IPS-18c (cell line): ENCODE results near the gene ANO5.
"Not testable (repeated sequence)": the region's sequence is repeated elsewhere in the genome, so short reads cannot be mapped to it uniquely, and the experiment has no call there.

Experiments used
- H3K4me3 ChIP-seq: 2 replicates; pipeline ENCODE4 v1.7.0; 2013; ENCODE audit warnings: low read depth, mild to moderate bottlenecking, low read length, moderate library complexity; ENCODE audit not compliant: insufficient read depth
- H3K9me3 ChIP-seq: one replicate; pipeline ENCODE4 v1.6.1; 2013; ENCODE audit warnings: mild to moderate bottlenecking, low read length, moderate library complexity; ENCODE audit not compliant: control insufficient read depth, insufficient read depth

ANO5 gene

DNA sequence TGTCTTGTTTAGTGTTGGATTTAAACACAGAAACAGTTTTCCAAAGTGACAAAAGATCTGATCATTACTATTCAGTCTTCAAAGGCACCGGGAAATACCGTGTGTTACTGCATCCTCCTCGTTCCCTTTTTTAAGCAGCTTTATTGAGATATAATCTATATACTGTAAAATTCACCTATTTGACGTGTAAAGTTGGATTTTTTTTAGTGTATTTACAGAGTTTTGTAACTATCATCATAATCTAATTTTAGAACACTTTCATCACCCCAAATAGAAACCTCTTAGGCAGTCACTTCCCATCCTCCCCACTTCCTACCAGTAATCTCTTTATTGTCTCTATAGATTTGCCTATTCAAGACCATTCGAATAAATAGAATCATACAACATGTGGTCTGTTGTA lies 1.4 kb downstream of the ANO5 start:
- Histone ChIP-seq H3K9me3 (no peaks in the 10 kb centered on the region), H3K4me3 (no peak overlapping the region; the same call in 1 of the 2 replicates)

DNA sequence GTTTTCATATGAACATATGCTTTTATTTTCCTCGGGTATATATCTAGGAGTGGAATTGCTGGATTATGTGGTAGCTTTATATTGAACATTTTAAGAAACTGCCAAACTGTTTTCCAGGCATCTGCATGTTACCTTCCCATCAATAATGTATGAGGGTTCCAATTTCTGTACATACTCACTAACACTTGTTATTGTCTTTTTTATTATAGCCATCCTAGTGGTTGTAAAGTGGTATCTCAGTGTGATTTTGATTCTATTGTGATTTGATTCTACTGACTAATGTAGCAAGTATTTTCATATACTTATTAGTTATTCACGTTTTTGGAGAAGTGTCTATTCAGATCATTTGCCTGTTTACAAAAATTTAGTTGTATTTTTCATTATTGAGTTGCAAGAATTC lies 2.0 kb downstream of the ANO5 start:
- Histone ChIP-seq H3K9me3 (no peaks in the 10 kb centered on the region), H3K4me3 (no peak overlapping the region)

DNA sequence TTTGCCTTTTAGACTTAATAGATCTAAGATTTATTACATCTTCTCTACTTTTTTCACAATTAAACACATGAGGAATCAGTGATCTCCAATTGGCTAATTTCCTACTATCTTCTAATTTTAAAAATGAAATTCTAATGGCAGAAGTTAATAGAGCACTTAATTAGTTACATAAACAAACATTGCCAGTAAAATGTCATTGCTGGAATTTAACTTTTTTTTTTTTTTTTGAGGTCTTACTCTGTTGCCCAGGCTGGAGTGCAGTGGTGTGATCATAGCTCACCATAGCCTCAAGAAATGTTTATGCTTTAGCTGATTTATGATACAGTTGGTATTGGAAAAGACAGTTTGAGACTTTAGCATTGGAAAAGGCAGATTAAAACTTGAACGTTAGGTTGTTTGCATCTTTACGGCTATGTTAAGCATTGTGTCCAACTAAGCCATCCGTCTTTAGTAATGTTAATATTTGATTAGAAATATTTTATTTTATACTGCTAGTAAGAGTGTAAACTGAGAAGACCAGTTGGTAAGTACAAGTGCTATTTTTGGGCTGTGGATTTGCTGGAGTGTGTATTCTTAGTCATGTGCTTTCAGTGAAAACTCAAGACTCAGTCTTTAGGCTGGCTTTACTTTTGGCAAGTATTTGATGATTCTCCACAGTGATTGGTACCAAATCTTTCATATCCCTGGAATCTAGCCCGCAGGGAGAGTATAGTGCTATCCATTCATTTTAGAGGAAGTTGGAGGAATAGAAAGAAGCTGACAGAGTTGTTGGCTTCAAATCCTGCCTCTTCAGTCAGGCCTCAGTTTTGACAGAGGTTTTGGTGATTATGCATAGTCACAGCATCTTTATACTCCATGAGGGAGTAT lies 4.5 kb downstream of the ANO5 start:
- H3K9me3 ChIP-seq: no peaks in the 10 kb centered on the region
- no peak overlapping the region for H3K4me3 ChIP-seq

DNA sequence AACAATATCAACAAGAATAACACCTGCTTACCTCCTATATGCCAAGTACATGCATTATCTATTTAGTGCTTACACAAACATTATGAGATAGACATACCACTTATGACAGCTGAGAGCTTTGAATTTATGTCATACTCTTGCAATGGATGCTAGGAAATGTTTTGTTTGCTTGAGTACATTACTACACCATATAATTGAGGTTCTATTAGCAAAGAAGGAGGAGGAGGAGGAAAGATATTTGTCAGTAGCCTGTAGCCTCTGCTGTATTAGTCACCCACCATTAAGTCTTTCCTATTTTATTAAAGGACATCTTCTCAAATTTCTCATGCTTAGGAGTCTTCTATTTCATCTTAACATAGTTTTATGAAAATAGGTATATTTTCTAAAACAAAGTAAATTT lies 6.4 kb downstream of the ANO5 start:
- Histone ChIP-seq H3K4me3 (no peak overlapping the region), H3K9me3 (no peaks in the 10 kb centered on the region)

DNA sequence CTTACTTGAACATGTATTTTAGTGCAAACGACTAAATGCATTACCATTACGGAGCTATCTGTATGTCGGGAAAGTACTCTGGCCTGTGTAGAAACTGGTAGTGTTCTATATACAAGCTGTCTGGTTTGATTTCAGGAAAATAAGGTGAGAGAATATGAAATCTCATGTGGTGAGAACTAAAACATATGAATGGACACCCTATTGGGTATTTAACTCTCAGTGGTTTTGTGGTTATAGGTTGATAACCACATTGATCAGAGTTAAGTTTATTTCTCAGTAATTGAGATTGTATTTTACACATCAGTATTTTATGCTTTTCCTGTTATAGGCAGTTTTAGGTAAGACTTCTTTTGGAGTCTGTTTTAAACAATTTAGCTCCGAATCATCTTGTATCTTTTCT lies 10.4 kb downstream of the ANO5 start:
- H3K9me3 ChIP-seq: no peaks in the 10 kb centered on the region
- no peak overlapping the region for H3K4me3 ChIP-seq

DNA sequence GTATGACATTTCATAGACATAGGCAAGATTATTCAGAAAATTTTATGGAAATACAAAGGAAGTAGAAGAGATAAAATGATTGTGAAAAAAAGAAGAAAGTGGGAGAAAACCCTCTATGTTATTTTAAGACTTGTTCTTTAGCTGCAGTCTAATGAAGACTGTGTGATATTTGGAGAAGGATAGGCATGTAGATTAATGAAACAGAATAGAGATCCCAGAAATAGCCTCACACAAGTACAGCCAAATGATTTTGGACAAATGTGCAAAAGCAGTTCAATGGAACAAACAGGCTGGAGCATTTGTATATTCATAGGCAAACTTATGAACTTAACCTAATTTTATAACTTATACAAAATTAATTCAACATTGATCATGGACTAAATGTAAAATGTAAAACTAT lies 14.3 kb downstream of the ANO5 start:
- H3K9me3 ChIP-seq: no peaks in the 10 kb centered on the region
- no peak overlapping the region for H3K4me3 ChIP-seq

DNA sequence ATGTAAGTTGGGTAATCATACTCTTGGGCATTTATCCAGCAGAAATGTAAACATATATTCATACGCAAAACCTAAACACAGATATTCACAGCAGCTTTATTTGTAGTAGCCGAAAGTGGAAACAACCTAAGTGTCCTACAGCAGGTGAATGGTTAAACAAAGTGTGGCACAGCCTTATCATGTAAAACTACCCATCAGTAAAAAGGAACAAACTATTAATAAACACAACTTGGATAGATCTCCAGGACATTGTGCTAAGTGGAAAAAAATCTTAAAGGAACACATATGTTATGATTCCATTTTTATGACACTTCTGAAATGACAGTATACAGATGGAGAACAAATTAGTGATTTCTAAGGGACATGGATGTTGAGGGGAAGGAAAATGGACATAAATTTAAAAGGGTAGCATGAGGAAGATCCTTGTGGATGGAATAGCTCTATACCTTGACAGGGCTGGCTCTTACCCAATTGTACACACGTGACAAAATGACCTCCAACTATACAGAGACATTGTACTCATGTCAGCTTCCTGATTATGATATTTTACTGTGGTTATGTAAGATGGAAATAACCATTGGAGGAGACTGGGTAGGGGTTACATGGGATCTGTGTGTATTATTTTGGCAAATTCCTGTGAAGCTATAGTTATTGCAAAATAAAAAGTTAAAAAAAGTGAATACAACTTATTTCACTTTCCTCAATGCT lies 15.4 kb downstream of the ANO5 start:
- H3K4me3 ChIP-seq: no peak overlapping the region
- no peaks in the 10 kb centered on the region for H3K9me3 ChIP-seq

DNA sequence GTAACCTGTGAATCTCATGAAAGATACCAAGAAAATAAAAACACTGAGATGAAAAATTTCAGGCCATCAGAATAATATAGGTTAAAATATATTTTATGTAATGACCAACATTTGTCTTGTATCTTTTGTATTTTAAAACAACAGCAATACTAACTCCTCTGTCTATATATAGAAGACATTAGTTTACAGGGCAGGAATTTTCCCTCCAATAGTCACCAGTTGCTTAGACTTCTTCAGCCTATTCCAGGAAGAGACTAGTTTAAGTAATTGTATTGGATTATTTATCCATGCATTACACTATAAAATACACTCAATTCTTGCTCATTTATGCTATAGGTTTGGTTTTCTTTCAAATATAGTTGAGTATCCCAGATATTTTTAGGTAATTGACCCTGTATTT lies 24.1 kb downstream of the ANO5 start:
- Histone ChIP-seq H3K9me3 (no peaks in the 10 kb centered on the region), H3K4me3 (no peak overlapping the region)

DNA sequence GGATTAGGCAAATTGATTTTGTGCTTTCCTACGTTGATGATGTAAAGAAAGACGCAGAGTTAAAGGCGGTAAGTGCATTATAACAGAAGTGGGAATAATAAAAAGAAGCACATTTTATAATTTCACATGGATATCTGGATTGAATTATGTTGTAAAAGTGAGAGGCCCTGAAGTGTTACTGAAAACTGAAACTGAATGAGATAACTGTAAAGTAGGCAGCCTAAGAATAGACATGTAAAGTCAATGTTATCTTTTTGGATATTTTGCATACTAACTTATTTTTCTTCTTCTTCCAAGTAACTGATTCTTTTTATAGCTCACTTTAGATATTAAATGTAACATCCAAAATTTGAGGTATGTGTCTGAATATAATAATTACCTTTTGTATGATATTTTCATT lies 28.3 kb downstream of the ANO5 start:
- H3K4me3 ChIP-seq: no peak overlapping the region
- H3K9me3 ChIP-seq: no peaks in the 10 kb centered on the region

DNA sequence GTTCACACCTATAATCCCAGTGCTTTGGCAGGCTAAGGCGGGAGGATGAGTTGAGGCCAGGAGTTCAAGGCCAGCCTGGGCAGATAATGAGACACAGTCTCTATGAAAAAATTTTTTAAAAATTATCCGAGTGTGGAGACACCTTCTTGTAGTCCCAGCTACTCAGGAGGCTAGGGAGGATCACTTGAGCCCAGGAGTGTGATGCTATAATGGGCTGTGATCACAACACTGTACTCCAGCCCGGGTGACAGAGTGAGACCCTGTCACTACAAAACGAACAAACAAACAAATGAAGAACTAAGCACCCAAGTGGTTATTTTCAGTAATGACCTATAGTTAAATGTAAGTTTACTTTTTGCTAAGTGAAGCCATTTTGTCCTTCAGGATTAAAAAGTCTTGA lies 32.3 kb downstream of the ANO5 start:
- H3K4me3 ChIP-seq: no peak overlapping the region
- H3K9me3 ChIP-seq: no peaks in the 10 kb centered on the region

DNA sequence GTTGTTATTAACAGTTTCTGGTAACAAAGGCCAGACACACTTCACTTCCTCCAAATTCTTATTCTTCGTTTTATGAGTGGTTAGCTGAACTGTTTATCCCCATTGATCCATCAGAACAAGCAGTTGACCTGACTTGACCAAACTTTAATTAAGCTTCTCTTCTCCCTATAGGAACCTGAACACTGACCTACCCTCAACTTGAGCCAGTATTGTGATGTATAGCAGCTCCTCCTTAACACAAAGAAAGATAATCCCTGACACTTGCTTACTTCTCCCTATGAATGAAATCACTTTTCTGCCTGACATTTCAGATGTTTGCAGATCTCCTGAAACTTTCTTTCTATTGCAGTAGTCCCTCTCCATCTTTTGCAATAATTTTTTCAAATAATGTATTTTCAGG lies 41.9 kb downstream of the ANO5 start:
- Histone ChIP-seq H3K4me3 (no peak overlapping the region), H3K9me3 (no peaks in the 10 kb centered on the region)

DNA sequence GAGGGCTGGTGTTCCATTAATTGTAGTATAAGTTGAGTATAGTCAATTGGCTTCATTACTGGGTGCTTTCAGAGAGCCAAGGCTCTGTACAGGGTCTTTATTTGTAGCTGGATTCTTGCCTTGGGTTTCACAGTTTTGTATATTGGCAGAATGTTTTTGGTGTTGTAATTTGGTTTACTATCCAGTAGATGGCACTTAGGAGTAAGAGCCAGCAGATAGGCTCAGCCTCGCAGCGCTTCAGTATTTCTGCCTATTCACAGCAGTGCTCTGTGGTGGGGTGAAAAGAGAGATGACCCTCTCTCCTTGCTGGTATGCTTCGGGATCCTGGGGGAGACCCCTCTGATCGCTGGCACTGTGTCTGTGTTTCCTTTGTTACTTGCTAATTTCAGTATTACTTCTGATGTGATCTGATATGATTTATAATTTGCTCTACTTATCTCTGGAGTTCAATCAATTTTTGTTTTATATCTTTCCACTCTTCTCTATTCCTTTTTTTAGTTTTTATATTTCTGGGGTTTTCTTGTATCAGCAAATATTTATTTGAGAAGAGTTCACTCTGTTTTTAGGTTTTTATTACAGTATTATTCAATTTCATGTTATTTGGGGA lies 52.2 kb downstream of the ANO5 start:
- H3K4me3 ChIP-seq: no peak overlapping the region
- H3K9me3 ChIP-seq: no peaks in the 10 kb centered on the region

DNA sequence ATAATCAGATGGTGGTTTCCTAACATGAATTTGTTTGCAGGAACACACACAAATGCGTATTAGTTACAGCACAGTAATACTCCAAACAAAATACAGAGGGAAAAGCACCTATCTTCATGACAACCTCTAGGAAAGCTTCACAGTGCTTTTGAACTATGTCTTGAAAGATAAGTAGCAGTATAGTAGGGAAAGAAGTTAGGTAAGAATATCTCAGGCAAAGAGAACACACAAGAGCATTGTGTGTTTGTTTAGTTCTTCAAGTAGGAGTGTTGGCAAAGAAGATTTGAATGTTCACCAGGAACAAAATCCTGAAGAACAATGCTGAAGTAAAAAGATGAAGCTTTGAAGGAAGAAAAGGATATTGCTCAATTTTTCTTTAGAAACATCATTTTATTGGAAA lies 54.1 kb downstream of the ANO5 start:
- H3K4me3 ChIP-seq: no peak overlapping the region

DNA sequence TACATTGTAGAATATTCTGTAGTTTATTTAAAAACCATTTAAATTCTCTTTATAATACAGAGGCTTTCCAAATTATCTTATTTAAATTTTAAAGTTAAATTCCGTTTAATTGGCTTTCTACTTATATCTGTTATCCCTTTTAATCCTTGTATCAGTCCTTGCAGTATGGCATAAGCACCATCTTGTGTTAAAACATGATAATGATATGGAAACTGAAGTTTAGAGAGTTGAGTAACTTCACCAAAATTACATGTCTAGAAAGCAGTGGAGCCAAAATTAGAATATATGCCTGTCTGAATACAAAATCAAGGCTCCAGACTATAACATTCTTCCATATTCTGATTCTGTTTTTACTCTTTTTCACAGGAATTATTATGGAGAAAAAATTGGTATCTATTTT lies 57.0 kb downstream of the ANO5 start:
- Histone ChIP-seq H3K9me3 (no peaks in the 10 kb centered on the region), H3K4me3 (no peak overlapping the region)

More for the DNA sequence above, 54.1 kb downstream of the ANO5 start:
- no peaks in the 10 kb centered on the region for H3K9me3 ChIP-seq

DNA sequence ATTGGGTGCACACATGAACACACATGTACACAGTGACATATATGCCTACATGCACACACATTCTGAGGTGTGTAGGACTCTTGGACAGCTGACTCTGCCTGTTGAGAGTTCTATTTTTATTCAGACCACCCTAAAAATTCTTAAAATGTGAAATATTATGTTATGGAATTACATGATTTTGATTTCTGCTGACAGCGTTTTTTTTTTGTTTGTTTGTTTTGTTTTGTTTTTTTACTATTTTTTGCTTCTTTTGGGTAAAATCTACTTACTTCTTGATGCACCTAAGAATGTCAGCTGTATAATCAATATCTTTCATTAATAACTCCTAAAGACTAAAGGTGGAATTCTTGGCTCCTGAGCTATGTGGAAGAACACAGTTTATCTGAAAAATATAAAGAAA lies 64.0 kb downstream of the ANO5 start:
- H3K9me3 ChIP-seq: no peaks in the 10 kb centered on the region

DNA sequence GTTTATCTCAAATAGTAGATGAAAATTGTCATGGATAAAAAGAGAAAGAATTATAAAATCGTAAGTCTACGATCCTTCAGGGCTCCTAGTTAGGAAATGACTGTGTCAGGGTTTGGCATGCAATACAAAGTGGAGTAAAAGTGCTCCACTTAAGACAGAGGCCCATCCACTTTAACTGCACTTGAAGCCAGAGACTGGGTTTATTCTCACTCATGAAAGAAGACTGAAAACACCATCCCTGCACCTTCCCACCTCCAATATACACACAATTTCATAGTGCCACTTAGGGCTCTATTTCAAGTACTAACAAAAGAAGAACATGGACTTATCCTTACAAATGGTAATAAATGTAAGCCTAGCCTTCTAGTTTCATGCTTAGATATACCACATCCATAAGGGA lies 70.7 kb downstream of the ANO5 start:
- Histone ChIP-seq H3K4me3 (no peak overlapping the region), H3K9me3 (no peaks in the 10 kb centered on the region)

More for the DNA sequence above, 64.0 kb downstream of the ANO5 start:
- H3K4me3 ChIP-seq: no peak overlapping the region

DNA sequence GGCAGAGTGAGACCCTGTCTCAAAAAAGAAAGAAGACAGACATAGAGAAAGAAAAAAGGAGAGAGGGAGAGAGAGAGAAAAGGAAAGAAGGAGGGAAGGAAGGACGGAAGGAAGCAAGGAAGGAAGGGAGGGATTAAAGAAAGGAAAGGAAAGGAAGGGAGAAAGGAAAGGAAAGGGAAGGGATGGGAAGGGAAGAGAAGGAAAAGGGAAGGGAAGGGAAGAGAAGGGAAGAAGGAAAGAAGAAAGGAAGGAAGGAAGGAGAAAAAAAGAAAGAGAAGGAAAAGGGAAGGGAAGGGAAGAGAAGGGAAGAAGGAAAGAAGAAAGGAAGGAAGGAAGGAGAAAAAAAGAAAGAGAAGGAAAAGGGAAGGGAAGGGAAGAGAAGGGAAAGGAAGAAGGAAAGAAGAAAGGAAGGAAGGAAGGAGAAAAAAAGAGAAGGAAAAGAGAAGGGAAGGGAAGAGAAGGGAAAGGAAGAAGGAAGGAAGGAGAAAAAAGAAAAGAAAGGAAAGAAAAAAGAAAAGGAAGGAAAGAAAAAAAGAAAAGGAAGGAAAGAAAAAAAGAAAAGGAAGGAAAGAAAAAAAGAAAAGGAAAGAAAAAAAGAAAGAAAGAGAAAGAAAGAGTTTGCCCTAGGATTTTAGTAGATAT lies 76.2 kb downstream of the ANO5 start:
- not testable (repeated sequence) for H3K4me3 ChIP-seq, H3K9me3 ChIP-seq

DNA sequence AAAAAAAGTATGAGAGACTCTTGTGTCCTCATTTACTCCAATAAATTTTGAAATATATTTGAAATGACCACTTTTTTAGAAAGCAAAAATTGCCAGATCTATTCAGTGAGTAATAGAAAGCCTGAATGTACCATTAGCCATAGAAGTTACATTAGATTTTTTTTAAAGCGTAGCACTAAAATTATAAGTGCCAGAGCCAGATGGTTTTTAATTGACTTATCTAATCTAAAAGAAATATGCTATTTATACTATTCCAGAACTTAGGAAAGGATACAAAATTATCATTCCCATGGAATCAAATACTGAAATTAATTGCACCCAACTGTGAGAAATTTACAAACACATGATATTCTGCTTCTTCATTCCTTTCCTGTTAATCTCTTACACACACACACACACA lies 80.9 kb downstream of the ANO5 start:
- Histone ChIP-seq H3K9me3 (no peaks in the 10 kb centered on the region), H3K4me3 (no peak overlapping the region)
